Peyer's patch (tissue), 4 donors: ENCODE measurements around the gene CERS3. TPM values are rescaled to one million over a fixed set of nuclear protein-coding genes. Genes with fewer than 3 reads are reported as not detected.

Experiments
- DNase-seq, 3 donors: peaks; one replicate each; pipeline ENCODE4 v3.0.0-alpha.2; 2017 to 2019
- H3K27ac ChIP-seq, 4 donors: fragments of 200-600 bp; sonication (generic); one replicate each; pipeline ENCODE4 v1.5.1; 2016 to 2019
- H3K27me3 ChIP-seq, 2 donors: fragments of 200-600 bp; sonication (generic); one replicate each; pipeline ENCODE4 v1.5.1; 2019
- H3K36me3 ChIP-seq, 3 donors: fragments of 200-600 bp; sonication (generic); one replicate each; pipeline ENCODE4 v1.5.1; 2016 to 2019
- H3K4me1 ChIP-seq, 4 donors: fragments of 200-600 bp; sonication (generic); one replicate each; pipeline ENCODE4 v1.5.1; 2016 to 2019
- H3K4me3 ChIP-seq, 4 donors: fragments of 200-600 bp; sonication (generic); 1 replicate in 3 of 4; 2 replicates in 1 of 4; pipeline ENCODE4 v1.5.1; 2016 to 2019; ENCODE audit warnings: mild to moderate bottlenecking in 1 of 4
- H3K9me3 ChIP-seq, 4 donors: fragments of 200-600 bp; sonication (generic); one replicate each; pipeline ENCODE4 v1.5.1; 2016 to 2019; ENCODE audit warnings: mild to moderate bottlenecking in 1 of 4
- CTCF ChIP-seq, 6 experiments: fragments of 450-650 bp in 4 of 6; fragments of 200-600 bp in 2 of 6; sonication (generic) in 1 of 6; IDR thresholded peaks; one replicate each; pipeline ENCODE4 v1.5.1; 2017 to 2019; ENCODE audit warnings: antibody characterized with exemption in 6 of 6, mild to moderate bottlenecking in 3 of 6, moderate library complexity in 1 of 6
- POLR2A ChIP-seq, 2 donors: fragments of 450-650 bp; IDR thresholded peaks; one replicate each; pipeline ENCODE4 v1.5.1; 2017; ENCODE audit warnings: antibody characterized with exemption in 2 of 2, mild to moderate bottlenecking in 2 of 2, moderate library complexity in 2 of 2
- total RNA-seq, 4 donors: library from RNA; depleted of rRNA; stranded (reverse); fragments of >200 nt; gene quantifications; one replicate each; pipeline ENCODE4 v1.1.0, GENCODE V29; 2016

The CERS3 gene
- total RNA-seq, 4 donors from 2014 or later, result not detected

GRCh38 chr15:100558771-100559254, 30.1 kb upstream of the CERS3 start:
- no peak for DNase-seq
- Histone ChIP-seq H3K4me3 (no peak overlapping the region), H3K4me1 (no peaks in the 10 kb centered on the region), H3K36me3 (no peaks in the 10 kb centered on the region), H3K9me3 (no peaks in the 10 kb centered on the region), H3K27ac (no peak overlapping the region), H3K27me3 (no peaks in the 10 kb centered on the region)
- no peak for TF ChIP-seq POLR2A (IDR thresholded peaks at IDR 0.05)
- no peak for TF ChIP-seq CTCF (IDR thresholded peaks at IDR 0.05)

GRCh38 chr15:100553468-100553867, 24.7 kb upstream of the CERS3 start:
- Histone ChIP-seq H3K36me3 (no peaks in the 10 kb centered on the region), H3K4me1 (no peaks in the 10 kb centered on the region), H3K27ac (no peak overlapping the region), H3K27me3 (no peaks in the 10 kb centered on the region), H3K4me3 (no peak overlapping the region), H3K9me3 (no peaks in the 10 kb centered on the region)
- no peak for TF ChIP-seq CTCF (IDR thresholded peaks at IDR 0.05)
- TF ChIP-seq POLR2A (IDR thresholded peaks at IDR 0.05), result no peak
- no peak for DNase-seq

- no peak overlapping the region for H3K4me3 ChIP-seq
- H3K27ac ChIP-seq, result no peak overlapping the region
- TF ChIP-seq POLR2A (IDR thresholded peaks at IDR 0.05), result no peak
- TF ChIP-seq CTCF (IDR thresholded peaks at IDR 0.05), result no peak
- H3K9me3 ChIP-seq, result no peaks in the 10 kb centered on the region
- H3K4me1 ChIP-seq, result no peaks in the 10 kb centered on the region
- DNase-seq, result no peak
- no peaks in the 10 kb centered on the region for H3K36me3 ChIP-seq
- H3K27me3 ChIP-seq, result no peaks in the 10 kb centered on the region
Measured at GRCh38 chr15:100547961-100548360, 19.2 kb upstream of the CERS3 start.

- Histone ChIP-seq H3K4me3 (no peak overlapping the region), H3K36me3 (no peaks in the 10 kb centered on the region), H3K27ac (no peak overlapping the region), H3K27me3 (no peaks in the 10 kb centered on the region), H3K4me1 (no peaks in the 10 kb centered on the region), H3K9me3 (no peaks in the 10 kb centered on the region)
- TF ChIP-seq CTCF (IDR thresholded peaks at IDR 0.05) (no peak), POLR2A (IDR thresholded peaks at IDR 0.05) (no peak)
- no peak for DNase-seq
Measured at GRCh38 chr15:100544946-100545345, 16.2 kb upstream of the CERS3 start.

- no peaks in the 10 kb centered on the region for H3K9me3 ChIP-seq
- no peaks in the 10 kb centered on the region for H3K27me3 ChIP-seq
- no peak overlapping the region for H3K27ac ChIP-seq
- no peaks in the 10 kb centered on the region for H3K36me3 ChIP-seq
- H3K4me1 ChIP-seq, result no peaks in the 10 kb centered on the region
- TF ChIP-seq POLR2A (IDR thresholded peaks at IDR 0.05), result no peak
- no peak for TF ChIP-seq CTCF (IDR thresholded peaks at IDR 0.05)
- no peak for DNase-seq
- no peak overlapping the region for H3K4me3 ChIP-seq
Measured at GRCh38 chr15:100544338-100544841, 15.6 kb upstream of the CERS3 start.

GRCh38 chr15:100542290-100542689, 13.5 kb upstream of the CERS3 start:
- Histone ChIP-seq H3K9me3 (peaks cover 0 to 4% (median 2%) of the 10 kb centered on the region in 4 donors), H3K27ac (no peak overlapping the region), H3K27me3 (no peaks in the 10 kb centered on the region), H3K4me3 (no peak overlapping the region), H3K36me3 (no peaks in the 10 kb centered on the region), H3K4me1 (no peaks in the 10 kb centered on the region)
- DNase-seq, result no peak
- TF ChIP-seq POLR2A (IDR thresholded peaks at IDR 0.05), result no peak
- no peak for TF ChIP-seq CTCF (IDR thresholded peaks at IDR 0.05)
